Hippocampal formation (tissue), 2 donors: ENCODE data around the gene FSTL4.

ENCODE experiments used
- DNase-seq, 2 donors: peaks; one replicate each; lab custom pipeline; 2025; lab: John Stamatoyannopoulos, UW

The FSTL4 gene

GRCh38 chr5:133612249-133612860, at the start of gene FSTL4:
Gene FSTL4, minus strand, starts transcription at chr5:133612541.
- no peak for DNase-seq

- DNase-seq, result no peak
Observed at GRCh38 chr5:133661389-133661788, 49.0 kb upstream of the FSTL4 start.

- DNase-seq, result no peak
Observed at GRCh38 chr5:133658327-133658726, 46.0 kb upstream of the FSTL4 start.

- DNase-seq, result no peak
Observed at GRCh38 chr5:133657036-133657435, 44.7 kb upstream of the FSTL4 start.

GRCh38 chr5:133655966-133656365, 43.6 kb upstream of the FSTL4 start:
- no peak for DNase-seq

- no peak for DNase-seq
Observed at GRCh38 chr5:133653760-133654049, 41.4 kb upstream of the FSTL4 start.

GRCh38 chr5:133652951-133653759, 40.8 kb upstream of the FSTL4 start:
- DNase-seq, result no peak

GRCh38 chr5:133644000-133644865, 31.9 kb upstream of the FSTL4 start:
- DNase-seq, result no peak

- DNase-seq, result no peak
Observed at GRCh38 chr5:133643365-133643764, 31.0 kb upstream of the FSTL4 start.

GRCh38 chr5:133642153-133642722, 29.9 kb upstream of the FSTL4 start:
- DNase-seq, result no peak

- DNase-seq, result no peak
Observed at GRCh38 chr5:133641683-133642082, 29.3 kb upstream of the FSTL4 start.

GRCh38 chr5:133639850-133640528, 27.6 kb upstream of the FSTL4 start:
- DNase-seq, result no peak

GRCh38 chr5:133638436-133638835, 26.1 kb upstream of the FSTL4 start:
- no peak for DNase-seq

GRCh38 chr5:133637206-133637605, 24.9 kb upstream of the FSTL4 start:
- DNase-seq, result no peak

- no peak for DNase-seq
Observed at GRCh38 chr5:133635051-133635450, 22.7 kb upstream of the FSTL4 start.

- DNase-seq, result no peak
Observed at GRCh38 chr5:133627180-133627579, 14.8 kb upstream of the FSTL4 start.

GRCh38 chr5:133624316-133624715, 12.0 kb upstream of the FSTL4 start:
- DNase-seq, result no peak

GRCh38 chr5:133618141-133618540, 5.8 kb upstream of the FSTL4 start:
- no peak for DNase-seq

- no peak for DNase-seq
Observed at GRCh38 chr5:133613743-133614142, 1.4 kb upstream of the FSTL4 start.

GRCh38 chr5:133613184-133613583, 843 bp upstream of the FSTL4 start:
- DNase-seq, result no peak

GRCh38 chr5:133611357-133612248, 738 bp downstream of the FSTL4 start:
- DNase-seq, result no peak
